HL-60 (cell line): ENCODE data around the gene SELENOI.

Experiments
- CTCF ChIP-seq: IDR thresholded peaks from one replicate; pipeline ENCODE4 v1.5.1; 2011; ENCODE audit warnings: low read length, control low read depth, inconsistent platforms; ENCODE audit not compliant: insufficient read depth
- GABPA ChIP-seq: IDR thresholded peaks from 2 replicates; pipeline ENCODE4 v1.6.1; 2012; ENCODE audit warnings: low read depth
- POLR2AphosphoS5 ChIP-seq: IDR thresholded peaks from 2 replicates; pipeline ENCODE4 v1.6.1; 2012; ENCODE audit warnings: low read depth
- SPI1 ChIP-seq: IDR thresholded peaks from 2 replicates; pipeline ENCODE4 v1.6.1; 2012; ENCODE audit warnings: low read depth, mild to moderate bottlenecking, borderline replicate concordance
- TF ChIP-seq, protein P1 (sequence below): IDR thresholded peaks from 2 replicates; pipeline ENCODE4 v1.6.1; 2012; ENCODE audit warnings: low read depth; ENCODE audit not compliant: insufficient replicate concordance

GRCh38 chr2:26352892-26353291, 6.9 kb downstream of the SELENOI start:
- TF ChIP-seq CTCF (no peak), GABPA (no peak), POLR2AphosphoS5 (no peak), SPI1 (no peak)
- TF ChIP-seq, protein P1, sequence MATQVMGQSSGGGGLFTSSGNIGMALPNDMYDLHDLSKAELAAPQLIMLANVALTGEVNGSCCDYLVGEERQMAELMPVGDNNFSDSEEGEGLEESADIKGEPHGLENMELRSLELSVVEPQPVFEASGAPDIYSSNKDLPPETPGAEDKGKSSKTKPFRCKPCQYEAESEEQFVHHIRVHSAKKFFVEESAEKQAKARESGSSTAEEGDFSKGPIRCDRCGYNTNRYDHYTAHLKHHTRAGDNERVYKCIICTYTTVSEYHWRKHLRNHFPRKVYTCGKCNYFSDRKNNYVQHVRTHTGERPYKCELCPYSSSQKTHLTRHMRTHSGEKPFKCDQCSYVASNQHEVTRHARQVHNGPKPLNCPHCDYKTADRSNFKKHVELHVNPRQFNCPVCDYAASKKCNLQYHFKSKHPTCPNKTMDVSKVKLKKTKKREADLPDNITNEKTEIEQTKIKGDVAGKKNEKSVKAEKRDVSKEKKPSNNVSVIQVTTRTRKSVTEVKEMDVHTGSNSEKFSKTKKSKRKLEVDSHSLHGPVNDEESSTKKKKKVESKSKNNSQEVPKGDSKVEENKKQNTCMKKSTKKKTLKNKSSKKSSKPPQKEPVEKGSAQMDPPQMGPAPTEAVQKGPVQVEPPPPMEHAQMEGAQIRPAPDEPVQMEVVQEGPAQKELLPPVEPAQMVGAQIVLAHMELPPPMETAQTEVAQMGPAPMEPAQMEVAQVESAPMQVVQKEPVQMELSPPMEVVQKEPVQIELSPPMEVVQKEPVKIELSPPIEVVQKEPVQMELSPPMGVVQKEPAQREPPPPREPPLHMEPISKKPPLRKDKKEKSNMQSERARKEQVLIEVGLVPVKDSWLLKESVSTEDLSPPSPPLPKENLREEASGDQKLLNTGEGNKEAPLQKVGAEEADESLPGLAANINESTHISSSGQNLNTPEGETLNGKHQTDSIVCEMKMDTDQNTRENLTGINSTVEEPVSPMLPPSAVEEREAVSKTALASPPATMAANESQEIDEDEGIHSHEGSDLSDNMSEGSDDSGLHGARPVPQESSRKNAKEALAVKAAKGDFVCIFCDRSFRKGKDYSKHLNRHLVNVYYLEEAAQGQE: no peak
